Uterus (tissue), 4 donors: Measurements from ENCODE around the gene PRR5L. TPM values are rescaled to one million over a fixed set of nuclear protein-coding genes. Genes with fewer than 3 reads are reported as not detected.

Experiments used
- DNase-seq, 2 donors: peaks; one replicate each; pipeline ENCODE4 v3.0.0-alpha.2; 2019 to 2020
- H3K27ac ChIP-seq, 2 donors: fragments of 200-600 bp; sonication (generic); 1 replicate in 1 of 2; 2 replicates in 1 of 2; pipeline ENCODE4 v1.5.1; 2016 to 2018
- H3K27me3 ChIP-seq, 2 donors: fragments of 200-600 bp; sonication (generic); one replicate each; pipeline ENCODE4 v1.5.1; 2018 to 2019; ENCODE audit warnings: control low read depth in 1 of 2
- H3K36me3 ChIP-seq, 2 donors: fragments of 200-600 bp; sonication (generic); one replicate each; pipeline ENCODE4 v1.5.1; 2019; ENCODE audit warnings: control low read depth in 1 of 2
- H3K4me1 ChIP-seq, 2 donors: fragments of 200-600 bp; sonication (generic); one replicate each; pipeline ENCODE4 v1.5.1; 2018 to 2019; ENCODE audit warnings: control low read depth in 1 of 2
- H3K4me3 ChIP-seq, 2 donors: fragments of 200-600 bp; sonication (generic); 1 replicate in 1 of 2; 2 replicates in 1 of 2; pipeline ENCODE4 v1.5.1; 2018 to 2019; ENCODE audit warnings: mild to moderate bottlenecking in 1 of 2
- H3K9me3 ChIP-seq, 2 donors: fragments of 200-600 bp; sonication (generic); one replicate each; pipeline ENCODE4 v1.5.1; 2019; ENCODE audit warnings: control low read depth in 1 of 2
- POLR2A ChIP-seq, 2 donors: fragments of 450-650 bp; IDR thresholded peaks; one replicate each; pipeline ENCODE4 v1.6.1; 2016; ENCODE audit warnings: antibody characterized with exemption in 2 of 2, mild to moderate bottlenecking in 1 of 2, moderate library complexity in 1 of 2
- intact Hi-C: fragments of 100-400 bp; cut with DNase I; formaldehyde crosslinking; loops from one replicate; pipeline ENCODE4 v1.15.1; 2023; ENCODE audit warnings: low total_unique reads
- total RNA-seq, 4 donors: library from RNA; depleted of rRNA in 3 of 4; stranded (reverse); fragments of >200 nt in 3 of 4; gene quantifications; one replicate each; pipeline versions ENCODE4 v1.1.0 to v1.2.4, GENCODE V29; 2014 to 2023
- TF ChIP-seq, protein P1 (sequence below), 4 experiments: fragments of 200-600 bp in 2 of 4; fragments of 450-650 bp in 2 of 4; sonication (generic) in 2 of 4; IDR thresholded peaks; one replicate each; pipeline ENCODE4 v1.5.1; 2016 to 2019; ENCODE audit warnings: antibody characterized with exemption in 4 of 4, mild to moderate bottlenecking in 2 of 4, moderate library complexity in 1 of 4
- donor health status: DM: yes; HTN: yes; CAD: no.

PRR5L gene
- total RNA-seq, 4 donors from 2014 or later: 7.7 to 62.1 (median 27.8) TPM

GRCh38 chr11:36278531-36279282 is 17.4 kb upstream of the PRR5L start:
- Histone ChIP-seq H3K27ac (no peak overlapping the region), H3K36me3 (no peaks in the 10 kb centered on the region), H3K27me3 (no peaks in the 10 kb centered on the region)

DNA sequence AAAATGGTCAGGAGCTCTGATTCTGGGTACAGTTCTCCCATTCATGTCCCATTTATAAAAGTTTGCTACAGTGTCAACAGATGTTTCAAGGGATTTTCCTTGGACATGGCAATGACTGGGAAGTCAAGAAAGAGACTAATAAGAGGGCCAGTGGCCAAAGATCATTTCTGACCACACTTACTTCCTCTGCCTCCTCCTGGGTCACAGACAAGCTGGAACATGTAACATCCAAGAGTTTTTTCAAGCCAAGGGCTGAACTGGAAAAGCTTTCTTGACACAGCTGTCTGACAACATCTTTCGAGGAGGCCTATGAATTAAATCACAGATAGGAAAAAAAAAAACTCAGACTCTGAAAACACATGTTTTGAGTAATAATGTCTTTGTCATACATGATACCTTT is 15.6 kb upstream of the PRR5L start:
- no peak for DNase-seq
- Histone ChIP-seq H3K4me3 (no peak overlapping the region), H3K9me3 (no peaks in the 10 kb centered on the region), H3K4me1 (no peaks in the 10 kb centered on the region), H3K27me3 (no peaks in the 10 kb centered on the region), H3K27ac (no peak overlapping the region), H3K36me3 (no peaks in the 10 kb centered on the region)
- intact Hi-C loops: no loop called here
- TF ChIP-seq, protein P1, sequence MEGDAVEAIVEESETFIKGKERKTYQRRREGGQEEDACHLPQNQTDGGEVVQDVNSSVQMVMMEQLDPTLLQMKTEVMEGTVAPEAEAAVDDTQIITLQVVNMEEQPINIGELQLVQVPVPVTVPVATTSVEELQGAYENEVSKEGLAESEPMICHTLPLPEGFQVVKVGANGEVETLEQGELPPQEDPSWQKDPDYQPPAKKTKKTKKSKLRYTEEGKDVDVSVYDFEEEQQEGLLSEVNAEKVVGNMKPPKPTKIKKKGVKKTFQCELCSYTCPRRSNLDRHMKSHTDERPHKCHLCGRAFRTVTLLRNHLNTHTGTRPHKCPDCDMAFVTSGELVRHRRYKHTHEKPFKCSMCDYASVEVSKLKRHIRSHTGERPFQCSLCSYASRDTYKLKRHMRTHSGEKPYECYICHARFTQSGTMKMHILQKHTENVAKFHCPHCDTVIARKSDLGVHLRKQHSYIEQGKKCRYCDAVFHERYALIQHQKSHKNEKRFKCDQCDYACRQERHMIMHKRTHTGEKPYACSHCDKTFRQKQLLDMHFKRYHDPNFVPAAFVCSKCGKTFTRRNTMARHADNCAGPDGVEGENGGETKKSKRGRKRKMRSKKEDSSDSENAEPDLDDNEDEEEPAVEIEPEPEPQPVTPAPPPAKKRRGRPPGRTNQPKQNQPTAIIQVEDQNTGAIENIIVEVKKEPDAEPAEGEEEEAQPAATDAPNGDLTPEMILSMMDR (IDR thresholded peaks at IDR 0.05): no peak
- TF ChIP-seq POLR2A (IDR thresholded peaks at IDR 0.05): no peak

More at GRCh38 chr11:36278531-36279282, 17.4 kb upstream of the PRR5L start:
- no peak for DNase-seq
- TF ChIP-seq, protein P1 (IDR thresholded peaks at IDR 0.05): no peak
- no peak for TF ChIP-seq POLR2A (IDR thresholded peaks at IDR 0.05)
- intact Hi-C loops: no loop called here
- Histone ChIP-seq H3K4me3 (no peak overlapping the region), H3K9me3 (no peaks in the 10 kb centered on the region), H3K4me1 (no peaks in the 10 kb centered on the region)

GRCh38 chr11:36281850-36282249 is 14.2 kb upstream of the PRR5L start:
- H3K27me3 ChIP-seq: no peaks in the 10 kb centered on the region
- H3K4me1 ChIP-seq: no peaks in the 10 kb centered on the region
- no peak overlapping the region for H3K4me3 ChIP-seq
- intact Hi-C loops: no loop called here
- no peaks in the 10 kb centered on the region for H3K9me3 ChIP-seq
- no peak overlapping the region for H3K27ac ChIP-seq
- no peak for DNase-seq
- TF ChIP-seq, protein P1 (IDR thresholded peaks at IDR 0.05): no peak
- TF ChIP-seq POLR2A (IDR thresholded peaks at IDR 0.05): no peak
- H3K36me3 ChIP-seq: no peaks in the 10 kb centered on the region

DNA sequence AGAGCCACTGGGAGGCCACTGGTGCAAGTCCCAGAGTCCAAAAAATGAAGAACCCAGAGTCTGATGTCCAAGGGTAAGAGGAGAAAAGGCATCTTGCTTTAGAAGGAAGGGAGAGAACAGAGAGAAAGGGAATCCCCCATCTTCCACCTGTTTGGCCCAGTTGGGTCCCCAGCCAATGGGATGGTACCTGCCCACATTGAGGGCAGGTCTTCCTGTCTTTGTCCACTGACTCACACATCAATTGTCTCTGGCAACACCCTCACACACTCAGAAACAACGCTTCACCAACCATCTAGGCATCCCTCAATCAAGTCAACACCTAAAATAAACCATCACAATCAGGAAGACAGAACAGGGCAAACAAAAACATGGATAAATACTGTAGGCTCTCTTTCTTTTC is 13.2 kb upstream of the PRR5L start:
- no peak overlapping the region for H3K4me3 ChIP-seq
- DNase-seq: no peak
- intact Hi-C loops: no loop called here
- no peaks in the 10 kb centered on the region for H3K9me3 ChIP-seq
- H3K27me3 ChIP-seq: no peaks in the 10 kb centered on the region
- no peaks in the 10 kb centered on the region for H3K4me1 ChIP-seq
- H3K27ac ChIP-seq: no peak overlapping the region
- TF ChIP-seq, protein P1 (IDR thresholded peaks at IDR 0.05): no peak
- TF ChIP-seq POLR2A (IDR thresholded peaks at IDR 0.05): no peak
- no peaks in the 10 kb centered on the region for H3K36me3 ChIP-seq

DNA sequence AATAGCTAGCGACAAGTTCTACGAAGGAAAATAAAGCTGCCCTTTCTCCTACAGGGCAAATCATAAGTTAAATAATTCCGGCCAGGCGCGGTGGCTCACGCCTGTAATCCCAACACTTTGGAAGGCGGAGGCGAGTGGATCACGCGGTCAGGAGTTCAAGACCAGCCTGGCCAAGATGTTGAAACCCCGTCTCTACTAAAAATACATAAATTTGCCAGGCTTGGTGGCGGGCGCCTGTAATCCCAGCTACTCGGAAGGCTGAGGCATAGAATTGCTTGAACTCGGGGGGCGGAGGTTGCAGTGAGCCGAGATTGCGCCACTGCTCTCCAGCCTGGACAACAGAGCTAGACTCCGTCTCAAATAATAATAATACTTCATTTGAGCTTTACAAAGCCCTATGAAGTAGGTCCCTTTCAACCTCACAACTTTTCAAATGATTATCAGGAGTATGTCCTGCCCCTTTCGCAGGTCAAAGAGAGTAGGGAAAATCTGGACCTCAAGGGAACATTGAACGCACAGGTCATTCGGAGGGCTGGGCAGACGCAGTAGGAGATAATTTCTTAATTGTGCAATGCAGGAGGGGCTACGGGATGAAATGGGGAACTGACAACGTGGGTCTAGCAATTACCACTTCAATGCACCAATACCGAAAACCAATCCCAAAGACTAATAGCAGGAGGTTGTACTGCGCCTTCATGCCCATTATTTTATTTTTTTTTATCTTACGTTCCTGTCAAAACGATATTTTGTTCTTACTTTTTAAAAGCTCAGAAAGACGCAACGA is 7.5 kb upstream of the PRR5L start:
- Histone ChIP-seq H3K4me1 (peaks cover 0 to 3% of the 10 kb centered on the region in 2 donors), H3K27ac (peak overlapping the region; percentile 12 to 30), H3K36me3 (no peaks in the 10 kb centered on the region), H3K27me3 (no peaks in the 10 kb centered on the region), H3K4me3 (peak overlapping the region; percentile 55 to 62), H3K9me3 (no peaks in the 10 kb centered on the region)
- no peak for DNase-seq
- no peak for TF ChIP-seq POLR2A (IDR thresholded peaks at IDR 0.05)
- TF ChIP-seq, protein P1 (IDR thresholded peaks at IDR 0.05): no peak
- intact Hi-C loops: no loop called here
